BLaER1 treated with 17β-estradiol and CSF1 and Interleukin-3, amounts not matched to agents 10 nM and 100 nM (cell line): ENCODE results near the gene FOXP1.
A peak's percentile ranks its signal among the peaks of the same experiment; 100 is the strongest.

ENCODE experiments used
- H3K27ac ChIP-seq, 11 experiments: shearing (Covaris generic); formaldehyde crosslinking; 2 replicates each; pipeline ENCODE4 v1.8.1; 2022
- H3K27me3 ChIP-seq, 11 experiments: shearing (Covaris generic); formaldehyde crosslinking; 2 replicates each; pipeline ENCODE4 v1.8.1; 2022
- H3K36me3 ChIP-seq, 11 experiments: shearing (Covaris generic); formaldehyde crosslinking; 2 replicates each; pipeline ENCODE4 v1.8.1; 2022
- H3K4me1 ChIP-seq, 10 experiments: shearing (Covaris generic); formaldehyde crosslinking; 2 replicates each; pipeline ENCODE4 v1.8.1; 2022
- H3K4me2 ChIP-seq, 11 experiments: shearing (Covaris generic); formaldehyde crosslinking; 2 replicates each; pipeline ENCODE4 v1.8.1; 2022
- H3K4me3 ChIP-seq, 10 experiments: shearing (Covaris generic); formaldehyde crosslinking; 2 replicates each; pipeline ENCODE4 v1.8.1; 2022
- H3K9ac ChIP-seq, 11 experiments: shearing (Covaris generic); formaldehyde crosslinking; 2 replicates each; pipeline ENCODE4 v1.8.1; 2022
- H3K9me3 ChIP-seq, 11 experiments: shearing (Covaris generic); formaldehyde crosslinking; replicated peaks in 1 of 11; 2 replicates each; pipeline ENCODE4 v1.8.1; 2022
- H4K20me1 ChIP-seq, 11 experiments: shearing (Covaris generic); formaldehyde crosslinking; 2 replicates each; pipeline ENCODE4 v1.8.1; 2022
- Cebpa-rat ChIP-seq, 11 experiments: shearing (Covaris generic); IDR thresholded peaks; 2 replicates each; pipeline ENCODE4 v1.8.1; 2022

FOXP1 gene

DNA sequence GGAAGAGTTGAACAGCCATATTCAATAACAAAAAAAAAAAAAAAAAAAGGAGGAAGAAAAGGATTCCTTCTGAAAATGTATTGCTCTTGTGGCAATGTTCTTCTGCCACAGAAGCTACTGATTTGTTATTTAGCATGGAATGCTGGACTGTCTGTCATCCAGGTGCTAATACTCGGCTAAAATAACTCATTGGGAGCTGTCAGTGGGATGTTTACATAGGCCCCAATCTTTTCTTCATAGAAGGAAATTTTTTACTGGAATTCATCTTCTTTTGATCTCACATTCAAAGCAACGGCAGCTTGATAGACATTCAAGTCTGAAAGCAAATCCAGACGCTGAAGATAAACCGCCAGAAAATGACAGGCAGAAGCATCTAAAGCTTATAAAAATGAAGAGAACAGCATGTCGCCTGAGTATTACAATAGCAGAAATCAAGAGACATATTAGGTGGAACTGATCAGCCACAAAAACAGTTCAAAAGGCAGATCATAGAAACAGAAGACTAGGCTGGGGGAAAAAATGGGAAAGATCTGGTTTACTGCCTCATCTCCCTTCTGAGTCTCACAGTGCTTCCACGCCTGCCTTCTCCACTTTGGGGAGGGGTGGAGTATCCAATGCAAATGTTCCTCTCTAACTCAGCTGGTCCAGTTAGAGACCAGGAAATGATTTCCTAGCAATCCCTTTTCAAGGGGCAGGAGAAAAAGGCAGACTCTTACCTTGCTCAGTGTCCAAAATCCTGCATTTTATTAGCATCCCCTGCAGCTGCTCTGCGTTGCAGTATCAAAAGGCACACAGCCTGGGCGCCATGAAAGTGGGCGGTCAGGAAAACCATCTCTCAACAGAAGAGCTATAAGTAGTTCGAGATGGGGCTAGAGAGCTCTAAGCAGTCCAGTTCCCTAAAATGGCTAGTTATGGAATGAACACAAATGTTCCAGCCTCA lies 451.9 kb downstream of the FOXP1 start:
- H3K4me2 ChIP-seq: peak overlapping the region; percentile 74 to 91 (median 83); a peak in 21 of 22 replicates
- H3K36me3 ChIP-seq: no peaks in the 10 kb centered on the region
- H3K4me3 ChIP-seq: 0 out of 20 replicates have a peak overlapping the region, but pooled peaks of 1 of the 10 experiments have one; percentile 59
- H4K20me1 ChIP-seq: no peaks in the 10 kb centered on the region; a peak in 1 of 22 replicates
- TF ChIP-seq Cebpa-rat (IDR thresholded peaks at IDR 0.05): no peak
- H3K27me3 ChIP-seq: peaks cover 0 to 29% (median 11%) of the 10 kb centered on the region in 11 experiments; a peak in 12 of 22 replicates
- peaks cover 40 to 51% (median 44%) of the 10 kb centered on the region in 10 experiments for H3K4me1 ChIP-seq
- H3K9ac ChIP-seq: peak overlapping the region in 2 of 11 experiments; percentile 84 to 88; a peak in 3 of 22 replicates
- no peaks in the 10 kb centered on the region for H3K9me3 ChIP-seq
- 0 out of 22 replicates have a peak overlapping the region, but pooled peaks of 2 of the 11 experiments have one; percentile 78 to 90 for H3K27ac ChIP-seq

GRCh38 chr3:71130471-71131374 lies 452.8 kb downstream of the FOXP1 start:
- no peaks in the 10 kb centered on the region for H3K9me3 ChIP-seq
- H3K4me2 ChIP-seq: peak overlapping the region; percentile 74 to 91 (median 83)
- peak overlapping the region; percentile 59 to 76 (median 68) for H3K4me3 ChIP-seq
- H3K27ac ChIP-seq: peak overlapping the region; percentile 56 to 90 (median 81)
- H3K9ac ChIP-seq: peak overlapping the region; percentile 70 to 88 (median 81)
- H3K27me3 ChIP-seq: peaks cover 0 to 29% (median 11%) of the 10 kb centered on the region in 11 experiments; a peak in 12 of 22 replicates
- no peaks in the 10 kb centered on the region for H3K36me3 ChIP-seq
- H4K20me1 ChIP-seq: peaks cover 0 to under 1% (median 0%) of the 10 kb centered on the region in 11 experiments; a peak in 2 of 22 replicates
- H3K4me1 ChIP-seq: peaks cover 43 to 54% (median 47%) of the 10 kb centered on the region in 10 experiments
- no peak for TF ChIP-seq Cebpa-rat (IDR thresholded peaks at IDR 0.05)

- Histone ChIP-seq H3K9me3 (no peaks in the 10 kb centered on the region), H3K4me1 (peaks cover 43 to 54% (median 47%) of the 10 kb centered on the region in 10 experiments), H3K4me2 (peak overlapping the region; percentile 74 to 91 (median 83)), H3K4me3 (peak overlapping the region; percentile 59 to 76 (median 68)), H4K20me1 (peaks cover 0 to 9% (median 0%) of the 10 kb centered on the region in 11 experiments; a peak in 2 of 22 replicates), H3K36me3 (no peaks in the 10 kb centered on the region), H3K9ac (peak overlapping the region; percentile 70 to 88 (median 81)), H3K27ac (peak overlapping the region; percentile 56 to 90 (median 81)), H3K27me3 (peaks cover 0 to 29% (median 11%) of the 10 kb centered on the region in 11 experiments; a peak in 12 of 22 replicates)
- no peak for TF ChIP-seq Cebpa-rat (IDR thresholded peaks at IDR 0.05)
Observed at GRCh38 chr3:71129611-71130431, 453.7 kb downstream of the FOXP1 start.

GRCh38 chr3:71128961-71129360 lies 454.6 kb downstream of the FOXP1 start:
- Histone ChIP-seq H3K9me3 (no peaks in the 10 kb centered on the region), H3K4me3 (peak overlapping the region; percentile 59 to 76 (median 68)), H3K4me1 (peaks cover 43 to 54% (median 47%) of the 10 kb centered on the region in 10 experiments), H3K27me3 (peaks cover 0 to 29% (median 11%) of the 10 kb centered on the region in 11 experiments; a peak in 12 of 22 replicates), H3K9ac (peak overlapping the region; percentile 25 to 88 (median 81); a peak in 16 of 22 replicates), H3K27ac (peak overlapping the region in 8 of 11 experiments; percentile 69 to 90 (median 82); a peak in 12 of 22 replicates), H3K4me2 (peak overlapping the region; percentile 74 to 91 (median 83)), H3K36me3 (no peaks in the 10 kb centered on the region), H4K20me1 (peaks cover 0 to 18% (median 0%) of the 10 kb centered on the region in 11 experiments; a peak in 2 of 22 replicates)
- TF ChIP-seq Cebpa-rat (IDR thresholded peaks at IDR 0.05): no peak

DNA sequence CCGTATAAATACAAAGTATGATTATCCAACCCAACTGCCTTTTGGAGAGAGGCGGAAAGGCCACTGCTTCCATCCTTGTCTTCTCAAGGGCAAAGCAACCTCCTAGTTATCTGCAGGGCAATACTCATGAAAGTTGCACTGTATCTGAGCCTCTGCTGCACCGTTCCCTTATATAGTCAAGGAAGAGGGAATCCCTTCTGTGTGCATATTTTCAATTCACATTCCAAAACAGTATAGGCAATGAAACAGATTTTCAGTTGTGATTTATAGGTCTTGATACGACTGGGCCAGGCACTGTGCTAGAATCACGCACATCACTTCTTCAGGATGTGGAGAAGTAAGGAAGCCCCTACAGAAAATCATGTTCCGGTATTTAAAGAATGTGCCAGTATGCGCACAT lies 455.7 kb downstream of the FOXP1 start:
- Histone ChIP-seq H3K4me3 (peak overlapping the region in 3 of 10 experiments; percentile 4 to 59 (median 23); a peak in 3 of 20 replicates), H3K4me2 (peak overlapping the region; percentile 74 to 91 (median 83)), H3K9me3 (no peaks in the 10 kb centered on the region), H3K9ac (peak overlapping the region in 6 of 11 experiments; percentile 13 to 81 (median 44); a peak in 9 of 22 replicates), H3K27ac (peak overlapping the region in 8 of 11 experiments; percentile 1 to 48 (median 25); a peak in 6 of 22 replicates), H4K20me1 (peaks cover 0 to 29% (median 0%) of the 10 kb centered on the region in 11 experiments; a peak in 2 of 22 replicates), H3K4me1 (peaks cover 43 to 54% (median 47%) of the 10 kb centered on the region in 10 experiments), H3K27me3 (peaks cover 0 to 19% (median 11%) of the 10 kb centered on the region in 11 experiments; a peak in 12 of 22 replicates), H3K36me3 (0 out of 22 replicates have a peak, but pooled peaks cover 0 to 5% (median 0%) of the 10 kb centered on the region in 11 experiments)
- no peak for TF ChIP-seq Cebpa-rat (IDR thresholded peaks at IDR 0.05)

DNA sequence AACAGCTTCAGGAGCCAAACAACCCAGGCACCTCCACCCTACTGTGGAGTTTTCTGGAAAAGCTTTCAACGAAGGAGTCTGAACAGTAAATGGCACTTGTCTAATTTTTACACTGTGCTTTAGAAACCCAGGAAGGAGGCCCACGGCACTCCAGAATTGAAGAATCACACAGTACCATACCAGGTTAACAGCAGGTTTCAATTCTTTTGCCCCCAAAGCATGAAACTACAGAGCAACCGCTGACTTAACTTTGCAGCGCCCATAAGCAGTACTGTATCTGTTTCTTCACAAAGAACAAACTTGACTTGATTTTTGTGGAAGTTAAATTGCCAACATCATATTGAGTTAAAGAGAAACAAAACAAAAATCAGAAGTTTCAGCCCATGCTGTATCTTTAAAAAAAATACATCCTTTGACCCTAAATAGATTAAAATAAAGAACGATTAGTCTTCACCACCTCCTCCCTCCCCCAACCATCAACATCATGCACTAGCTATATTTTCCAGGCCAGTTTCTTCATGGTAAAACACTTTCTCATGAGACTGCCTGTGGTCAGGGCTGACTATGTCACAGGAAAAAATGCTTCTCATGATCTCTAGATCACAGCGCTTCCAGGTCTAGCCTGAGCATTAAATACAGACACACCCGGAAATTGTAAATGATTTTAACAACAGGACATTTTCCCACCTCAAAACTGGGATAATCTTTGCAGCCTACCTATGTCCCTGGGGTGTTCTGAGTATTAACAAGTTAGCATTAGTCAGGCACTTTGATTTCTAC lies 456.3 kb downstream of the FOXP1 start:
- Histone ChIP-seq H3K9ac (peak overlapping the region in 9 of 11 experiments; percentile 2 to 81 (median 34); a peak in 11 of 22 replicates), H3K27me3 (peaks cover 0 to 13% (median 8%) of the 10 kb centered on the region in 11 experiments; a peak in 11 of 22 replicates), H3K27ac (peak overlapping the region in 8 of 11 experiments; percentile 1 to 49 (median 30); a peak in 8 of 22 replicates), H3K4me1 (peaks cover 43 to 54% (median 47%) of the 10 kb centered on the region in 10 experiments), H3K36me3 (0 out of 22 replicates have a peak, but pooled peaks cover 0 to 5% (median 0%) of the 10 kb centered on the region in 11 experiments), H3K4me3 (peak overlapping the region in 3 of 10 experiments; percentile 4 to 59 (median 23); a peak in 4 of 20 replicates), H3K4me2 (peak overlapping the region; percentile 74 to 91 (median 83)), H3K9me3 (no peaks in the 10 kb centered on the region), H4K20me1 (peaks cover 0 to 35% (median 0%) of the 10 kb centered on the region in 11 experiments; a peak in 2 of 22 replicates)
- TF ChIP-seq Cebpa-rat (IDR thresholded peaks at IDR 0.05): no peak
